Activated naive CD4-positive, alpha-beta T cell treated with anti-CD3 and anti-CD28 coated beads, Interleukin-2, amount 50 U/mL, for 72 hours (primary cell): ENCODE results near the gene SLC35A4. TPM values are rescaled to one million over a fixed set of nuclear protein-coding genes. Genes with fewer than 3 reads are reported as not detected.

ENCODE experiments used
- ATAC-seq, 2 donors: fragments of 150-1000 bp; cut with Tn5 transposase; 2 replicates each; pipeline ENCODE4 v1.10.0; 2021; ENCODE audit warnings: mild to moderate bottlenecking in 2 of 2, moderate library complexity in 2 of 2
- DNase-seq, 2 donors: peaks; one replicate each; pipeline ENCODE4 v3.0.0; 2021 to 2022; ENCODE audit warnings: low spot score in 2 of 2
- H3K27ac Mint-ChIP-seq, 2 donors: one replicate each; pipeline ENCODE4 v1.8.0; 2022; ENCODE audit warnings: mild to moderate bottlenecking in 2 of 2, mixed read lengths in 2 of 2
- H3K36me3 Mint-ChIP-seq, 2 donors: one replicate each; pipeline ENCODE4 v1.8.0; 2022; ENCODE audit warnings: mixed read lengths in 2 of 2
- H3K9me3 Mint-ChIP-seq, 2 donors: one replicate each; pipeline ENCODE4 v1.8.0; 2022; ENCODE audit warnings: mixed read lengths in 2 of 2
- total RNA-seq, 2 donors: library from RNA; stranded (reverse); gene quantifications; one replicate each; pipeline ENCODE4 v1.2.3, GENCODE V29; 2022

The SLC35A4 gene
- 10 to 100 TPM; 62.5 to 70.3 TPM for total RNA-seq

- ATAC-seq (peak; percentile 88 to 94), DNase-seq (peak; percentile 93 to 98)
- H3K36me3 Mint-ChIP-seq = peaks cover 32 to 42% of the 10 kb centered on the region in 2 donors
- H3K27ac Mint-ChIP-seq = peak within 1 kb of the TSS; percentile 98
- no peaks in the 10 kb centered on the region for H3K9me3 Mint-ChIP-seq
These were observed at the start of gene SLC35A4, which contains the start of gene APBB3 for GRCh38 chr5:140564196-140565023. SLC35A4 (plus strand) TSS chr5:140564828; CDS start chr5:140567170, 2,342 bp downstream. APBB3 (minus strand) TSS chr5:140564598; CDS start chr5:140564245, 353 bp downstream.

- Mint-ChIP-seq H3K27ac (no peak overlapping the region), H3K9me3 (no peaks in the 10 kb centered on the region), H3K36me3 (peaks cover 6 to 8% of the 10 kb centered on the region in 2 donors)
- DNase-seq (no peak), ATAC-seq (no peak)
These were observed 40.6 kb upstream of the SLC35A4 start for GRCh38 chr5:140524003-140524402.

- H3K9me3 Mint-ChIP-seq = no peaks in the 10 kb centered on the region
- ATAC-seq = no peak
- no peak for DNase-seq
- H3K27ac Mint-ChIP-seq = no peak overlapping the region
- peaks cover 4 to 7% of the 10 kb centered on the region in 2 donors for H3K36me3 Mint-ChIP-seq
These were observed 24.4 kb upstream of the SLC35A4 start for GRCh38 chr5:140540227-140540626.

GRCh38 chr5:140542972-140543371 lies 21.7 kb upstream of the SLC35A4 start:
- no peaks in the 10 kb centered on the region for H3K9me3 Mint-ChIP-seq
- DNase-seq (no peak), ATAC-seq (no peak)
- peaks cover 4 to 5% of the 10 kb centered on the region in 2 donors for H3K36me3 Mint-ChIP-seq
- no peak overlapping the region for H3K27ac Mint-ChIP-seq

- DNase-seq = no peak
- H3K27ac Mint-ChIP-seq = peak overlapping the region in 1 of 2 donors; percentile 1
- peaks cover 0 to 4% of the 10 kb centered on the region in 2 donors for H3K36me3 Mint-ChIP-seq
- ATAC-seq = no peak
- H3K9me3 Mint-ChIP-seq = no peaks in the 10 kb centered on the region
These were observed 19.6 kb upstream of the SLC35A4 start for GRCh38 chr5:140544986-140545385.

- ATAC-seq = no peak
- Mint-ChIP-seq H3K9me3 (no peaks in the 10 kb centered on the region), H3K36me3 (peaks cover under 1 to 4% of the 10 kb centered on the region in 2 donors), H3K27ac (peak overlapping the region in 1 of 2 donors; percentile 92)
- DNase-seq = no peak
These were observed 19.0 kb upstream of the SLC35A4 start for GRCh38 chr5:140545606-140546005.

- peak overlapping the region; percentile 50 to 92 for H3K27ac Mint-ChIP-seq
- DNase-seq (no peak), ATAC-seq (peak in 1 of 2 donors; percentile 11)
- H3K36me3 Mint-ChIP-seq = peaks cover 4 to 13% of the 10 kb centered on the region in 2 donors
- H3K9me3 Mint-ChIP-seq = no peaks in the 10 kb centered on the region
These were observed 17.6 kb upstream of the SLC35A4 start for GRCh38 chr5:140546851-140547507.

- H3K27ac Mint-ChIP-seq = peak within 1 kb of the TSS; percentile 92 to 93
- ATAC-seq (peak; percentile 96 to 99), DNase-seq (peak; percentile 81 to 89)
- H3K9me3 Mint-ChIP-seq = no peaks in the 10 kb centered on the region
- H3K36me3 Mint-ChIP-seq = peaks cover 4 to 13% of the 10 kb centered on the region in 2 donors
These were observed 16.9 kb upstream of the SLC35A4 start, which contains the start of gene EIF4EBP3 for GRCh38 chr5:140547508-140548299. EIF4EBP3 (plus strand) TSS chr5:140547662; CDS start chr5:140547738, 76 bp downstream.

- Mint-ChIP-seq H3K36me3 (peaks cover 4 to 13% of the 10 kb centered on the region in 2 donors), H3K9me3 (no peaks in the 10 kb centered on the region), H3K27ac (peak overlapping the region; percentile 92 to 93)
- DNase-seq (no peak), ATAC-seq (peak in 1 of 2 donors; percentile 1)
These were observed 16.3 kb upstream of the SLC35A4 start for GRCh38 chr5:140548300-140548688.

- no peak for ATAC-seq
- peaks cover 4 to 13% of the 10 kb centered on the region in 2 donors for H3K36me3 Mint-ChIP-seq
- DNase-seq = no peak
- peak overlapping the region in 1 of 2 donors; percentile 92 for H3K27ac Mint-ChIP-seq
- H3K9me3 Mint-ChIP-seq = no peaks in the 10 kb centered on the region
These were observed 15.8 kb upstream of the SLC35A4 start for GRCh38 chr5:140548791-140549190.

- Mint-ChIP-seq H3K27ac (peak overlapping the region; percentile 1 to 92), H3K9me3 (no peaks in the 10 kb centered on the region), H3K36me3 (peaks cover 4 to 13% of the 10 kb centered on the region in 2 donors)
- ATAC-seq (no peak), DNase-seq (no peak)
These were observed 15.1 kb upstream of the SLC35A4 start for GRCh38 chr5:140549237-140550144.

GRCh38 chr5:140550147-140551079 lies 14.2 kb upstream of the SLC35A4 start:
- Mint-ChIP-seq H3K36me3 (peaks cover 7 to 16% of the 10 kb centered on the region in 2 donors), H3K9me3 (no peaks in the 10 kb centered on the region), H3K27ac (peak overlapping the region; percentile 1 to 92)
- ATAC-seq (no peak), DNase-seq (no peak)

GRCh38 chr5:140551872-140552271 lies 12.8 kb upstream of the SLC35A4 start:
- DNase-seq = no peak
- no peak for ATAC-seq
- H3K36me3 Mint-ChIP-seq = peaks cover 20 to 22% of the 10 kb centered on the region in 2 donors
- H3K27ac Mint-ChIP-seq = peak overlapping the region; percentile 58 to 68
- peaks cover 0 to 3% of the 10 kb centered on the region in 2 donors for H3K9me3 Mint-ChIP-seq

- Mint-ChIP-seq H3K27ac (peak overlapping the region; percentile 91 to 98), H3K36me3 (peaks cover 27 to 32% of the 10 kb centered on the region in 2 donors), H3K9me3 (peaks cover 0 to 3% of the 10 kb centered on the region in 2 donors)
- DNase-seq = no peak
- peak; percentile 54 to 58 for ATAC-seq
These were observed 11.0 kb upstream of the SLC35A4 start for GRCh38 chr5:140553657-140554056.
